GM20000 (cell line): ENCODE measurements around the gene HMGCS1.
"Not testable (repeated sequence)": the region's sequence is repeated elsewhere in the genome, so short reads cannot be mapped to it uniquely, and the experiment has no call there.

Source experiments
- DNase-seq: peaks from one replicate; pipeline ENCODE4 v3.0.0; 2012; ENCODE audit warnings: low spot score
- CTCF ChIP-seq: IDR thresholded peaks from 2 replicates; pipeline ENCODE4 v1.5.1; 2012; ENCODE audit warnings: mild to moderate bottlenecking, control low read depth; ENCODE audit errors: extremely low read depth, missing control alignments

HMGCS1 gene

GRCh38 chr5:43312699-43313034 is 545 bp downstream of the HMGCS1 start:
- no peak for DNase-seq
- no peak for TF ChIP-seq CTCF

GRCh38 chr5:43312076-43312661 is 1.0 kb downstream of the HMGCS1 start:
- no peak for TF ChIP-seq CTCF
- DNase-seq, result no peak

- no peak for TF ChIP-seq CTCF
- DNase-seq, result no peak
Measured at GRCh38 chr5:43309637-43310036, 3.6 kb downstream of the HMGCS1 start.

GRCh38 chr5:43309122-43309521 is 4.1 kb downstream of the HMGCS1 start:
- no peak for TF ChIP-seq CTCF
- no peak for DNase-seq

GRCh38 chr5:43306954-43307353 is 6.3 kb downstream of the HMGCS1 start:
- not testable (repeated sequence) for DNase-seq

GRCh38 chr5:43305948-43306565 is 7.2 kb downstream of the HMGCS1 start:
- peak; percentile 25 for DNase-seq
- TF ChIP-seq CTCF, result peak; percentile 27

- no peak for TF ChIP-seq CTCF
- DNase-seq, result peak; percentile 29
Measured at GRCh38 chr5:43304525-43304924, 8.7 kb downstream of the HMGCS1 start.

GRCh38 chr5:43303242-43303641 is 10.0 kb downstream of the HMGCS1 start:
- TF ChIP-seq CTCF, result no peak
- no peak for DNase-seq
